H9 (cell line): Measurements from ENCODE around the gene PALM2AKAP2. TPM values are rescaled to one million over a fixed set of nuclear protein-coding genes. Genes with fewer than 3 reads are reported as not detected.

Experiments
- DNase-seq: peaks from one replicate; pipeline ENCODE4 v3.0.0-alpha.2; 2017
- H2AFZ ChIP-seq: one replicate; pipeline ENCODE4 v1.6.1; 2013; ENCODE audit warnings: mild to moderate bottlenecking, low read length, control low read depth, moderate library complexity
- H2AK5ac ChIP-seq: 2 replicates; pipeline ENCODE4 v1.6.1; 2013; ENCODE audit warnings: low read length, control low read depth, mixed read lengths; ENCODE audit not compliant: insufficient read length
- H2BK120ac ChIP-seq: one replicate; pipeline ENCODE4 v1.6.1; 2013; ENCODE audit warnings: low read depth, mild to moderate bottlenecking, low read length, control low read depth, inconsistent platforms; ENCODE audit not compliant: poor library complexity, severe bottlenecking
- H2BK12ac ChIP-seq: 2 replicates; pipeline ENCODE4 v1.6.1; 2013; ENCODE audit warnings: low read length, control low read depth, mixed read lengths, low read depth; ENCODE audit not compliant: insufficient read length
- H2BK15ac ChIP-seq: 2 replicates; pipeline ENCODE4 v1.6.1; 2013; ENCODE audit warnings: low read depth, low read length, control low read depth
- H2BK20ac ChIP-seq: one replicate; pipeline ENCODE4 v1.6.1; 2013; ENCODE audit warnings: low read depth, mild to moderate bottlenecking, low read length, control low read depth, inconsistent platforms; ENCODE audit not compliant: poor library complexity, severe bottlenecking
- H2BK5ac ChIP-seq: 2 replicates; pipeline ENCODE4 v1.6.1; 2013; ENCODE audit warnings: low read length, control low read depth, mixed read lengths; ENCODE audit not compliant: insufficient read length
- H3K14ac ChIP-seq: 2 replicates; pipeline ENCODE4 v1.6.1; 2013; ENCODE audit warnings: low read length, control low read depth; ENCODE audit not compliant: insufficient read depth
- H3K18ac ChIP-seq: 2 replicates; pipeline ENCODE4 v1.6.1; 2013; ENCODE audit warnings: low read depth, mild to moderate bottlenecking, mixed read lengths, low read length, control low read depth; ENCODE audit not compliant: insufficient read length
- H3K23ac ChIP-seq: 2 replicates; pipeline ENCODE4 v1.6.1; 2013; ENCODE audit warnings: low read length, control low read depth, mixed read lengths, low read depth; ENCODE audit not compliant: insufficient read length
- H3K23me2 ChIP-seq: 2 replicates; pipeline ENCODE4 v1.6.1; 2013; ENCODE audit warnings: low read depth, mild to moderate bottlenecking, mixed read lengths, low read length, control low read depth; ENCODE audit not compliant: insufficient read length, poor library complexity, severe bottlenecking
- H3K27ac ChIP-seq: 2 replicates; pipeline ENCODE4 v1.5.1; 2013; ENCODE audit warnings: low read length, control low read depth, mixed read lengths, low read depth; ENCODE audit not compliant: insufficient read length
- H3K27me3 ChIP-seq: 2 replicates; pipeline ENCODE4 v1.6.1; 2013; ENCODE audit warnings: low read length, control low read depth, inconsistent platforms; ENCODE audit not compliant: insufficient read depth
- H3K4ac ChIP-seq: 2 replicates; pipeline ENCODE4 v1.6.1; 2013; ENCODE audit warnings: low read depth, mild to moderate bottlenecking, control low read depth, inconsistent platforms, low read length, moderate library complexity
- H3K4me1 ChIP-seq: 2 replicates; pipeline ENCODE4 v1.6.1; 2013; ENCODE audit warnings: low read length, control low read depth, inconsistent platforms; ENCODE audit not compliant: insufficient read depth
- H3K4me2 ChIP-seq: 2 replicates; pipeline ENCODE4 v1.6.1; 2013; ENCODE audit warnings: low read length, control low read depth, mixed read lengths; ENCODE audit not compliant: insufficient read length, insufficient read depth
- H3K56ac ChIP-seq: 2 replicates; pipeline ENCODE4 v1.6.1; 2013; ENCODE audit warnings: low read depth, mild to moderate bottlenecking, mixed read lengths, low read length, control low read depth; ENCODE audit not compliant: insufficient read length
- H3K79me1 ChIP-seq: 2 replicates; pipeline ENCODE4 v1.6.1; 2013; ENCODE audit warnings: low read depth, mild to moderate bottlenecking, moderate library complexity, low read length, control low read depth, inconsistent platforms; ENCODE audit not compliant: insufficient read depth, poor library complexity, severe bottlenecking
- H3K79me2 ChIP-seq: 2 replicates; pipeline ENCODE4 v1.6.1; 2013; ENCODE audit warnings: low read length, control low read depth, inconsistent platforms; ENCODE audit not compliant: insufficient read depth
- H3K9ac ChIP-seq: 2 replicates; pipeline ENCODE4 v1.6.1; 2013; ENCODE audit warnings: low read length, control low read depth, mixed read lengths; ENCODE audit not compliant: insufficient read length; ENCODE audit errors: extremely low read depth
- H3K9me3 ChIP-seq: one replicate; pipeline ENCODE4 v1.6.1; 2013; ENCODE audit warnings: low read depth, low read length, inconsistent platforms; ENCODE audit not compliant: control insufficient read depth
- H3T11ph ChIP-seq: one replicate; pipeline ENCODE4 v1.6.1; 2013; ENCODE audit warnings: mild to moderate bottlenecking, low read length, control low read depth, inconsistent platforms
- H4K20me1 ChIP-seq: one replicate; pipeline ENCODE4 v1.6.1; 2013; ENCODE audit not compliant: control insufficient read depth, insufficient read length, insufficient read depth
- H4K5ac ChIP-seq: 2 replicates; pipeline ENCODE4 v1.6.1; 2013; ENCODE audit warnings: low read depth, mild to moderate bottlenecking, mixed read lengths, low read length, control low read depth; ENCODE audit not compliant: insufficient read length
- H4K8ac ChIP-seq: replicated peaks from 2 replicates; pipeline ENCODE4 v1.6.1; 2013; ENCODE audit warnings: low read length, control low read depth, mixed read lengths, low read depth; ENCODE audit not compliant: insufficient read length
- H4K91ac ChIP-seq: 2 replicates; pipeline ENCODE4 v1.6.1; 2013; ENCODE audit warnings: low read depth, mild to moderate bottlenecking, moderate library complexity, mixed read lengths, low read length, control low read depth; ENCODE audit not compliant: insufficient read length
- H3K27ac Mint-ChIP-seq, 3 experiments: 2 replicates in 2 of 3; 3 replicates in 1 of 3; pipeline ENCODE4 v1.8.0; 2020 to 2021; ENCODE audit warnings: mixed read lengths in 3 of 3, mild to moderate bottlenecking in 1 of 3, moderate library complexity in 1 of 3
- H3K27me3 Mint-ChIP-seq: 2 replicates; pipeline ENCODE4 v1.8.0; 2021; ENCODE audit warnings: low read depth, mild to moderate bottlenecking, moderate library complexity, mixed read lengths
- H3K36me3 Mint-ChIP-seq, 3 experiments: 2 replicates in 2 of 3; 3 replicates in 1 of 3; pipeline ENCODE4 v1.8.0; 2020 to 2021; ENCODE audit warnings: low read depth in 3 of 3, mixed read lengths in 3 of 3; ENCODE audit not compliant: insufficient read depth in 1 of 3
- H3K4me1 Mint-ChIP-seq, 2 experiments: 2 replicates each; pipeline ENCODE4 v1.8.0; 2020; ENCODE audit warnings: mixed read lengths in 2 of 2
- H3K4me3 Mint-ChIP-seq, 2 experiments: 2 replicates in 1 of 2; 3 replicates in 1 of 2; pipeline ENCODE4 v1.8.0; 2020 to 2021; ENCODE audit warnings: mild to moderate bottlenecking in 2 of 2, mixed read lengths in 2 of 2, moderate library complexity in 1 of 2
- H3K9me3 Mint-ChIP-seq, 2 experiments: 2 replicates in 1 of 2; 3 replicates in 1 of 2; pipeline ENCODE4 v1.8.0; 2020; ENCODE audit warnings: mild to moderate bottlenecking in 2 of 2, mixed read lengths in 2 of 2, moderate library complexity in 1 of 2
- WGBS: extraction: QIAGEN DNeasy Blood & Tissue Kit; methylation state at CpG from one replicate; pipeline ENCODE4 v1.1.7; 2013; ENCODE audit warnings: missing lambda C conversion rate, low lambda C conversion rate, mixed read lengths; ENCODE audit not compliant: insufficient read length; ENCODE audit errors: extremely low coverage; 5-methylcytosine and 5-hydroxymethylcytosine counted together
- total RNA-seq: library from RNA; stranded (reverse); gene quantifications from 2 replicates; pipeline ENCODE4 v1.2.1, GENCODE V29; 2021
- TF ChIP-seq, protein P1 (sequence below): fragments of 200-600 bp; sonication (generic); conservative IDR thresholded peaks from 3 replicates; pipeline ENCODE4 v1.8.0; 2021; ENCODE audit warnings: antibody characterized with exemption, mild to moderate bottlenecking

The PALM2AKAP2 gene
- total RNA-seq, 1 experiment from 2014 or later = 3.6 TPM

DNA sequence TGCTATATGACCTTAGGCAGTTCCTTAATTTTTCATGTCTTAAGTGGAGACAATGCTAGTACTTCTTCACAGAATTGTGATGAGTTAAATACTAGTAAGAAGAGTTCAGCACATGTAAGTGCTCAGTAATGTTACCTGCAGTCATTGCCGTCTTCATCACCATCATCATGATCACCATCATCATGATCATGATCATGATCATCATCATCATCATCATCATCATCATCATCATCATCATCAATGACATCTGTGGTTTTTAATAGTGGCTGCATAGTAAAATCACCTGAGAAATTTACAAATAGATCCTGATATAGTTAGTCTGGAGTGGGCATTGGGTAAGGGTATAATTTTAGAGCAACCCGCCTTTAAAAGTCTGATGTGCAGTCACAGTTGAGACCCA lies 14.7 kb upstream of the PALM2AKAP2 start:
- Histone ChIP-seq H2BK5ac (no peak overlapping the region), H3T11ph (no peak overlapping the region), H3K9me3 (no peaks in the 10 kb centered on the region), H4K91ac (no peak overlapping the region), H3K23me2 (no peaks in the 10 kb centered on the region), H3K27me3 (no peaks in the 10 kb centered on the region), H2BK12ac (no peak overlapping the region), H3K56ac (no peak overlapping the region), H3K79me2 (no peaks in the 10 kb centered on the region), H3K27ac (no peak overlapping the region), H2BK15ac (no peak overlapping the region), H3K23ac (no peak overlapping the region), H2AK5ac (no peak overlapping the region), H3K79me1 (no peaks in the 10 kb centered on the region), H4K8ac (no peak overlapping the region), H3K4me1 (peaks cover 2% of the 10 kb centered on the region; the same call in 1 of the 2 replicates), H2BK20ac (no peak overlapping the region), H4K20me1 (no peaks in the 10 kb centered on the region), H3K4me2 (no peak overlapping the region), H2BK120ac (no peak overlapping the region), H3K9ac (no peak overlapping the region), H3K4ac (no peak overlapping the region), H3K14ac (no peak overlapping the region), H2AFZ (no peak overlapping the region), H4K5ac (no peak overlapping the region), H3K18ac (no peak overlapping the region)
- Mint-ChIP-seq H3K27ac (no peak overlapping the region), H3K4me3 (no peak overlapping the region), H3K36me3 (no peaks in the 10 kb centered on the region), H3K9me3 (no peaks in the 10 kb centered on the region), H3K4me1 (peaks cover 37 to 39% of the 10 kb centered on the region in 2 experiments), H3K27me3 (peaks cover 3% of the 10 kb centered on the region)
- no peak for DNase-seq
- TF ChIP-seq, protein P1, sequence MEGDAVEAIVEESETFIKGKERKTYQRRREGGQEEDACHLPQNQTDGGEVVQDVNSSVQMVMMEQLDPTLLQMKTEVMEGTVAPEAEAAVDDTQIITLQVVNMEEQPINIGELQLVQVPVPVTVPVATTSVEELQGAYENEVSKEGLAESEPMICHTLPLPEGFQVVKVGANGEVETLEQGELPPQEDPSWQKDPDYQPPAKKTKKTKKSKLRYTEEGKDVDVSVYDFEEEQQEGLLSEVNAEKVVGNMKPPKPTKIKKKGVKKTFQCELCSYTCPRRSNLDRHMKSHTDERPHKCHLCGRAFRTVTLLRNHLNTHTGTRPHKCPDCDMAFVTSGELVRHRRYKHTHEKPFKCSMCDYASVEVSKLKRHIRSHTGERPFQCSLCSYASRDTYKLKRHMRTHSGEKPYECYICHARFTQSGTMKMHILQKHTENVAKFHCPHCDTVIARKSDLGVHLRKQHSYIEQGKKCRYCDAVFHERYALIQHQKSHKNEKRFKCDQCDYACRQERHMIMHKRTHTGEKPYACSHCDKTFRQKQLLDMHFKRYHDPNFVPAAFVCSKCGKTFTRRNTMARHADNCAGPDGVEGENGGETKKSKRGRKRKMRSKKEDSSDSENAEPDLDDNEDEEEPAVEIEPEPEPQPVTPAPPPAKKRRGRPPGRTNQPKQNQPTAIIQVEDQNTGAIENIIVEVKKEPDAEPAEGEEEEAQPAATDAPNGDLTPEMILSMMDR = no peak
- no CpG with 5 or more reads among the region's 2 CpGs for WGBS
